ENCODE data around the gene SPANXA1.
"Not testable (repeated sequence)": the region's sequence is repeated elsewhere in the genome, so short reads cannot be mapped to it uniquely, and the experiment has no call there.

The SPANXA1 gene

GRCh38 chrX:141584638-141585037 lies at the start of gene SPANXA1:
SPANXA1 (minus strand) TSS chrX:141584738; CDS start chrX:141584678, 60 bp downstream.
- H3K27ac Mint-ChIP-seq; H3K36me3 Mint-ChIP-seq; H3K4me1 Mint-ChIP-seq (ENCODE audit: low read depth); H3K9me3 Mint-ChIP-seq (ENCODE audit: low read depth); H3K27me3 Mint-ChIP-seq; H3K4me3 Mint-ChIP-seq: not testable (repeated sequence)

GRCh38 chrX:141632124-141632523 lies 47.6 kb upstream of the SPANXA1 start:
- Mint-ChIP-seq H3K4me1 (ENCODE audit: low read depth) (no peaks in the 10 kb centered on the region), H3K36me3 (no peaks in the 10 kb centered on the region)

GRCh38 chrX:141619336-141619735 lies 34.8 kb upstream of the SPANXA1 start:
- no peaks in the 10 kb centered on the region for H3K4me1 Mint-ChIP-seq (ENCODE audit: low read depth)
- H3K36me3 Mint-ChIP-seq, result no peaks in the 10 kb centered on the region
- H3K27ac Mint-ChIP-seq, result no peak overlapping the region
- no peaks in the 10 kb centered on the region for H3K27me3 Mint-ChIP-seq
- peaks cover 9% of the 10 kb centered on the region for H3K9me3 Mint-ChIP-seq (ENCODE audit: low read depth)
- H3K4me3 Mint-ChIP-seq, result no peak overlapping the region

More at GRCh38 chrX:141632124-141632523, 47.6 kb upstream of the SPANXA1 start:
- no peak overlapping the region for H3K4me3 Mint-ChIP-seq
- peaks cover 7% of the 10 kb centered on the region for H3K9me3 Mint-ChIP-seq (ENCODE audit: low read depth)
- no peaks in the 10 kb centered on the region for H3K27me3 Mint-ChIP-seq
- H3K27ac Mint-ChIP-seq, result no peak overlapping the region

GRCh38 chrX:141609111-141609510 lies 24.6 kb upstream of the SPANXA1 start:
- H3K9me3 Mint-ChIP-seq (ENCODE audit: low read depth), result peaks cover 10% of the 10 kb centered on the region
- no peaks in the 10 kb centered on the region for H3K36me3 Mint-ChIP-seq
- H3K4me3 Mint-ChIP-seq, result no peak overlapping the region
- no peaks in the 10 kb centered on the region for H3K27me3 Mint-ChIP-seq
- no peaks in the 10 kb centered on the region for H3K4me1 Mint-ChIP-seq (ENCODE audit: low read depth)
- H3K27ac Mint-ChIP-seq, result no peak overlapping the region

- not testable (repeated sequence) for H3K4me1 Mint-ChIP-seq (ENCODE audit: low read depth); H3K27ac Mint-ChIP-seq; H3K4me3 Mint-ChIP-seq; H3K36me3 Mint-ChIP-seq; H3K27me3 Mint-ChIP-seq; H3K9me3 Mint-ChIP-seq (ENCODE audit: low read depth)
Measured at GRCh38 chrX:141589408-141589807, 4.9 kb upstream of the SPANXA1 start, which contains the start of gene SPANXA2. SPANXA2 (plus strand) TSS chrX:141589708; CDS start chrX:141589768, 60 bp downstream.

- not testable (repeated sequence) for H3K27ac Mint-ChIP-seq; H3K4me1 Mint-ChIP-seq (ENCODE audit: low read depth); H3K4me3 Mint-ChIP-seq; H3K36me3 Mint-ChIP-seq; H3K27me3 Mint-ChIP-seq; H3K9me3 Mint-ChIP-seq (ENCODE audit: low read depth)
Measured at GRCh38 chrX:141542551-141542950, 42.0 kb downstream of the SPANXA1 start.

Data from activated naive CD8-positive, alpha-beta T cell (primary cell).